Psoas muscle (tissue), 8 donors: ENCODE data around the gene PLLP. TPM values are rescaled to one million over a fixed set of nuclear protein-coding genes. Genes with fewer than 3 reads are reported as not detected.

Experiments
- ATAC-seq, 4 donors: fragments of 200-7000 bp; cut with Tn5 transposase; one replicate each; pipeline ENCODE4 v1.9.1; 2020; ENCODE audit warnings: moderate library complexity in 3 of 4, mild to moderate bottlenecking in 2 of 4
- DNase-seq, 2 donors: peaks; one replicate each; pipeline ENCODE4 v3.0.0-alpha.2; 2020
- H3K27ac ChIP-seq: fragments of 200-600 bp; one replicate; pipeline ENCODE4 v1.8.0; 2022
- H3K27me3 ChIP-seq, 3 donors: fragments of 200-600 bp in 1 of 3; one replicate each; pipeline versions ENCODE4 v1.6.1 to v1.8.0; 2013 to 2022; ENCODE audit warnings: low read length in 2 of 3, mild to moderate bottlenecking in 2 of 3, moderate library complexity in 1 of 3; ENCODE audit not compliant: insufficient read depth in 3 of 3
- H3K36me3 ChIP-seq, 2 donors: fragments of 200-600 bp in 1 of 2; one replicate each; pipeline versions ENCODE4 v1.6.1 to v1.8.0; 2013 to 2022; ENCODE audit warnings: low read depth in 1 of 2, mild to moderate bottlenecking in 1 of 2, moderate library complexity in 1 of 2; ENCODE audit not compliant: insufficient read depth in 1 of 2
- H3K4me1 ChIP-seq: fragments of 200-600 bp; one replicate; pipeline ENCODE4 v1.8.0; 2022
- H3K4me3 ChIP-seq: fragments of 200-600 bp; one replicate; pipeline ENCODE4 v1.8.0; 2022; ENCODE audit warnings: mild to moderate bottlenecking
- H3K9me3 ChIP-seq: fragments of 200-600 bp; one replicate; pipeline ENCODE4 v1.8.0; 2022
- WGBS, 3 donors: extraction: QIAGEN DNeasy Blood & Tissue Kit; methylation state at CpG; one replicate each; pipeline versions ENCODE4 v1.1.6 to v1.1.7; 2013; 5-methylcytosine and 5-hydroxymethylcytosine counted together
- intact Hi-C, 2 donors: fragments of 100-400 bp; cut with DNase I; formaldehyde crosslinking; loops; one replicate each; pipeline versions ENCODE4 v1.11.0 to v1.14.2; 2022
- polyA plus RNA-seq, 3 donors: library from polyadenylated mRNA; stranded (reverse); fragments of 200-250 nt; gene quantifications; one replicate each; pipeline ENCODE4 v1.2.3, GENCODE V29; 2013
- total RNA-seq, 4 donors: library from RNA; stranded (reverse); fragmentation: NEBNext Ultra II Directional in 2 of 4; extraction: Animal tissue kit (Norgen Biotek cat#: 25700) in 2 of 4; gene quantifications; one replicate each; pipeline versions ENCODE4 v1.2.1 to v1.2.4, GENCODE V29; 2021 to 2023
- TF ChIP-seq, protein P1 (sequence below): fragments of 200-600 bp; IDR thresholded peaks from one replicate; pipeline ENCODE4 v1.8.0; 2022; ENCODE audit warnings: antibody characterized with exemption
- donor health status: healthy with polysubstance abuse.
- donor health status: DM: no; HTN: no; CAD: no; lungs with moderate emphysema.
- donor health status: Bipolar disorder and iron deficiency.
- donor health status: healthy.
- donor health status: DM: yes; HTN: yes; CAD: no.
- donor health status: DM: no; HTN: no; CAD: no.
- donor health status: DM: no; HTN: no; CAD: no.
- donor health status: DM: yes; HTN: yes; CAD: no.

Gene PLLP
- total and polyA plus RNA-seq, 7 donors: 0.39 to 3.1 (median 2.0) TPM

DNA sequence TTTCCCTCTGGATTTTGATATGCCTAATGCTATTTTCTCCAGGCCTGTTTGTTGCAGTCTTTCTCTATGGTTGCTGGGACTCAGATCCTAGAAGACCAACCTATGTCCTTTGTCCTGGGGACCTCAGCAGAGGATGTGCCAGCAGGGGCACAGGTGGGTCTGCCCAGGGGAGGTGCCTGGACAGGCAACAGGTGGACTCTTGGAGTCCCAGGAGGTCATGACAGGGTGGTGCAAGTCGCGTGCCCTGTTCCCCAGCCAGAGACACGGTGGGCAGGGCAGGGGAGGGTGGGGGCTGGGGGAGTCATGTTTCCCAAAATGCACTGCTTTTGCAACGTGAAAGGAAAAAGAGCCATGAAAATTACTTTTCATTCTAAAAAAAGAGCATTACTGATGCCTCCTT lies 26.3 kb upstream of the PLLP start:
- Histone ChIP-seq H3K4me1 (no peaks in the 10 kb centered on the region), H3K27me3 (peaks cover 0 to 7% (median 4%) of the 10 kb centered on the region in 3 donors), H3K36me3 (no peaks in the 10 kb centered on the region), H3K4me3 (no peak overlapping the region), H3K27ac (no peak overlapping the region), H3K9me3 (no peaks in the 10 kb centered on the region)
- DNase-seq (no peak), ATAC-seq (no peak)
- 23 to 28% (median 23%) methylated on average over 4 of the region's 4 CpGs for WGBS, 3 donors
- TF ChIP-seq, protein P1, sequence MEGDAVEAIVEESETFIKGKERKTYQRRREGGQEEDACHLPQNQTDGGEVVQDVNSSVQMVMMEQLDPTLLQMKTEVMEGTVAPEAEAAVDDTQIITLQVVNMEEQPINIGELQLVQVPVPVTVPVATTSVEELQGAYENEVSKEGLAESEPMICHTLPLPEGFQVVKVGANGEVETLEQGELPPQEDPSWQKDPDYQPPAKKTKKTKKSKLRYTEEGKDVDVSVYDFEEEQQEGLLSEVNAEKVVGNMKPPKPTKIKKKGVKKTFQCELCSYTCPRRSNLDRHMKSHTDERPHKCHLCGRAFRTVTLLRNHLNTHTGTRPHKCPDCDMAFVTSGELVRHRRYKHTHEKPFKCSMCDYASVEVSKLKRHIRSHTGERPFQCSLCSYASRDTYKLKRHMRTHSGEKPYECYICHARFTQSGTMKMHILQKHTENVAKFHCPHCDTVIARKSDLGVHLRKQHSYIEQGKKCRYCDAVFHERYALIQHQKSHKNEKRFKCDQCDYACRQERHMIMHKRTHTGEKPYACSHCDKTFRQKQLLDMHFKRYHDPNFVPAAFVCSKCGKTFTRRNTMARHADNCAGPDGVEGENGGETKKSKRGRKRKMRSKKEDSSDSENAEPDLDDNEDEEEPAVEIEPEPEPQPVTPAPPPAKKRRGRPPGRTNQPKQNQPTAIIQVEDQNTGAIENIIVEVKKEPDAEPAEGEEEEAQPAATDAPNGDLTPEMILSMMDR: no peak
- intact Hi-C loops: no loop called here

DNA sequence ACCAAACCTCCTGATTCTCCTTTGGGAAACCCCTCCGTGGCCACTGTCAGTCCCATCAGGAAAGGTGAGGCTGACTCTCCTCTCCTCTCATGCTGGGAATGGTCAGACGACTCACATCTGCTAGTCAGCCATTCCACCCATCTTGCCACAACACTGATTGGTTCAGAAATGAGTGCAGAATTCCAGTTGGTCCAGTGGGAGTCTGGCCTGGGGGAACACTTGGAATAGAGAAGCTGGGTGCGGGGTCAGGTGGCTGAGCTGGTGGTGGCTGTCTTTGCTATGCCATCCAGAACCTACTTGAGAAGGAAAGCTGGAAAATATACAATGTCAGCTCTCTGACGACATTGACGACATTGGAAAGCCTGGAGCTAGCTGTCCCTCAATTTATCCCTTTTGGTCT lies 23.6 kb upstream of the PLLP start:
- Histone ChIP-seq H3K9me3 (no peaks in the 10 kb centered on the region), H3K4me1 (no peaks in the 10 kb centered on the region), H3K36me3 (no peaks in the 10 kb centered on the region), H3K4me3 (no peak overlapping the region), H3K27ac (no peak overlapping the region), H3K27me3 (peaks cover 0 to 7% (median 4%) of the 10 kb centered on the region in 3 donors)
- intact Hi-C loops: no loop called here
- ATAC-seq: no peak
- TF ChIP-seq, protein P1: no peak
- DNase-seq: no peak
- 59 to 67% (median 60%) methylated on average over 5 of the region's 5 CpGs for WGBS, 3 donors

DNA sequence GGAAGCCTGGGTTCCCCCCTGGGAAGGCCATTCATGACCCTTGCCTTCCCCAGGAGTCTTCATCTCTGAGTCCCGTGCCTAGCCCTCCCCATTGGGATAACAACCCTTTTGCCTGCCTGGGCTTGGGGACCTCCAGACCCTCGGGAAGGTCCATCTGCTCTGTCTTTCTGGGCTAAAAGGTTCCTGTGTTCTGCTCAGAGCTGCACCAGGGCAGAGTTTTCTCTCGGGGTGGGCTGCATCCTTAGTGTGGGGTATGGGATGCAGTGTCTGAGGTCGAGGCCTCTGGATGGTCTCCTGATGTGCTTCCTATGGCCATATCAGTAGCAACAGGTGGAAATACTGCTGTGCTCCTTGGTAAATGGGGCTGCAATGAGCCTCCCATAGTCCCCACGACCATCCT lies 22.9 kb upstream of the PLLP start:
- no peak overlapping the region for H3K4me3 ChIP-seq
- no peaks in the 10 kb centered on the region for H3K36me3 ChIP-seq
- WGBS, 3 donors: 70 to 82% (median 76%) methylated on average over 5 of the region's 5 CpGs
- TF ChIP-seq, protein P1: no peak
- no peak for ATAC-seq
- H3K27me3 ChIP-seq: peaks cover 0 to 6% (median 4%) of the 10 kb centered on the region in 3 donors
- no peak overlapping the region for H3K27ac ChIP-seq
- no peaks in the 10 kb centered on the region for H3K9me3 ChIP-seq
- DNase-seq: no peak
- intact Hi-C loops: no loop called here
- H3K4me1 ChIP-seq: no peaks in the 10 kb centered on the region

DNA sequence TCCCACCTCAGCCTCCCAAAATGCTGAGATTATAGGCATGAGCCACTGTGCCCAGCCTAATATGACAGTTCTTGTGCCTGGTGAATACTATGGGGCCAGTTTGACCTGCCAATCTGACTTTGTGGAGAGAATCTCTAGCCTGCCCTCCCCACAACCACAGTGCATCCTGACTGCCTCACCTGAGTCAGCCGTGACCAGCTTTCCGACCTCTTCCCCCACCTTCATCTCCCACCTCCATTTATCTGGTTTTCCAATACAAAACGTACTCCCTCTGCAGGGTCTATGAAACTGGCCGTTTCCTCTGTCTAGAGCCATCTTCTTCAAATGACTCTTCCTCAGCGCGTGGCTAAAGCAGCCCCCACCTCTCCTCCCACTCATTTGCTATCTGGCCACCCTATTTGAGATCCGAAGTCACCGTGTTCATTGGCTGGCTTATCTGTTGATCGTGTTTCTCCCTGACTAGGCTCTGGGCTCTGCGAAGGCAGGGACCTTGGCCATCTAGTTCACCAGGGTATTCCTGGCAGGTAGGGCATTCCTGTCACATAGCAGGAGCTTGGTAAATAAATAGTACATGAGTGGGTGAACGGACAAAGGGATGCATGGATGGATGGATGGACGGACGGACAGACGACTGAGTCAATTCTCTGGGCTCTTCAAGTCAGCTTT lies 22.3 kb upstream of the PLLP start:
- intact Hi-C loops: no loop called here
- DNase-seq: no peak
- TF ChIP-seq, protein P1: no peak

More for the DNA sequence above, 22.3 kb upstream of the PLLP start:
- Histone ChIP-seq H3K27ac (no peak overlapping the region), H3K27me3 (peaks cover 0 to under 1% (median 0%) of the 10 kb centered on the region in 3 donors), H3K9me3 (no peaks in the 10 kb centered on the region), H3K4me1 (no peaks in the 10 kb centered on the region), H3K36me3 (no peaks in the 10 kb centered on the region), H3K4me3 (no peak overlapping the region)
- no peak for ATAC-seq
- WGBS, 3 donors: 79 to 83% (median 79%) methylated on average over 14 of the region's 14 CpGs
